ENCODE measurements around the gene RANBP17.

Gene RANBP17

DNA sequence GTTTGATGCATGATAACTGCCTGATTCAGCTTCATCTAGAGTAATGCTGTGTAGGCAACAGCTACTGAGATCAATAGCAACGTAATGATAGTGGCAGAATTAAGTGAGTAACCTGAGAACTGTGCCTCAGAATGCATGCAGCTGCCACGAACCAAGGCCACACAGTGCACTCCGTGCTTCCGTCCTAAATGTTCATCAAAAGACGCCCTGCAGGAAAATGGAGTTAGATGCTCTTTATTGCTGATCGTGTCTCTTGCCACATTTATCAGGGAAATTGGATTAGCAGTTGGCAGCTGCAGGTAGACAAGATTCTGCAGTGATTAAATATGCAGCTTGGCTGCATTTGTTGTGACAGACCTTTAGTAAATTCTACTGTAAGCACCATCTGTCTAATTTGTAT lies 339.5 kb downstream of the RANBP17 start:
- no peak overlapping the region for H3K4me3 ChIP-seq (ENCODE audit: low read depth, low read length)
- no peak for DNase-seq (ENCODE audit: low read depth)

DNA sequence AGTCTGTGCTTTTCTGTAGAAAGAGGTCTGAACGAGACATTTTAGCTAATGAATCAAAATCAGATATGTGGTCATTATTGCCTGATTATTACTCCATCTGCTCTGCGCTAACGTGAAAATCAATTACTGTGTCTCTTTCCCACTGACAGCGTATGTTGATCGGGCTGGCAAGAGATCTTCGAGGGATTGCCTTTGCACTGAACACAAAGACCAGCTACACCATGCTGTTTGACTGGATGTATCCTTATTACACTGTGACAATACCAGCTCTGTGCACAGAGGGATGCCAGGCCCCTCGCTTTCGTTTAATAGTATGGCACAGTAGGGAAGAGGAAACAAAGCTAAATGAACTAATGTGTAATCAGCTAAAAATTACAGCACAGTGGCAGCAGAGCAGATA lies 343.6 kb downstream of the RANBP17 start:
- no peak for DNase-seq (ENCODE audit: low read depth)
- no peak overlapping the region for H3K4me3 ChIP-seq (ENCODE audit: low read depth, low read length)

DNA sequence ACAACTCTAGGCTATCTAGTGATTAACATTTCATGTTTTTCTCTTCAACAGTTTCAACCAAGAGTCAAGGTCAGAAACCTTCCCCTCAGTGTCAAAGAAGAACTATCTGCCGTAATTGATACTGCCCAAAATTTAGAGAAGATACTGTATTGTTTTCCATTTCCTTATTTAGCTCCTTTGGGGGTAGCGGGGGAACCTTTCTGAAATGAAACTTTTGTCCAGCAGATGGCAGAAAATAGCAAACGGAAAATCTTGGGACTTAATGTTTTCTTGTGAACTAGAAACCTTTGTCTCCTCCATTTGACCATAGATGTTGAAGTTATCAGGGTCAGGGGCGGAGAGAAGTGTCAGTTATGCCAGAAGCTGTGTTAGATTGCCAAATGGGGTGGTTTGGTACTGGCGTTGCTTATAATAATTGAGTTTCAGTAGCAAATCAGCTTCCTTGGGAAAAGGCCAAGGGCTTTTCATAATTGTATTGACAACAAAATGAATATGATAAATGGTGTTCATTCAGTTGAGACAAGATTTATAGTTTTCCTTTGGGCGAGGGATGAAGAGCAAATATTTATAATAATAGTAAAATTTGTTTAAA lies 345.5 kb downstream of the RANBP17 start:
- DNase-seq (ENCODE audit: low read depth), result peak; percentile 4
- no peak overlapping the region for H3K4me3 ChIP-seq (ENCODE audit: low read depth, low read length)

DNA sequence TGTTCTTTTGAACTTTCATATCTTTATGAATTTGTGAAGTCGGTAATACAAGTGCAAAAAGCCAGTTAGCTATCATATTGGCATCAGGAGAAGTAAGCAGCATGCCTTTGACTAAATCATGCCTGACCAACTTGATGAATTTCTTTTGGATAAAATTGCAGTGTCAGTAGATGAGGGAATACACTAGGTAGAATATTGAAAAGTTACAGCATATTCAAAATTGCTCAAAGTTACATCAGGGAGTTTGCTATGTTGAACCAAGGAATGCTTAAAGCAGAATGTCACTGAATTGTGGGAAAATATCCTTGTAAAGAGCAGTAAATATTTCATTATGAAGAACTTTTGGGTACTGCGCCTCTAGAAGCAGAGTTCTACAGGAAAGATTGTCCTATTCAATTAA lies 360.1 kb downstream of the RANBP17 start:
- no peak overlapping the region for H3K4me3 ChIP-seq (ENCODE audit: low read depth, low read length)
- DNase-seq (ENCODE audit: low read depth), result no peak

DNA sequence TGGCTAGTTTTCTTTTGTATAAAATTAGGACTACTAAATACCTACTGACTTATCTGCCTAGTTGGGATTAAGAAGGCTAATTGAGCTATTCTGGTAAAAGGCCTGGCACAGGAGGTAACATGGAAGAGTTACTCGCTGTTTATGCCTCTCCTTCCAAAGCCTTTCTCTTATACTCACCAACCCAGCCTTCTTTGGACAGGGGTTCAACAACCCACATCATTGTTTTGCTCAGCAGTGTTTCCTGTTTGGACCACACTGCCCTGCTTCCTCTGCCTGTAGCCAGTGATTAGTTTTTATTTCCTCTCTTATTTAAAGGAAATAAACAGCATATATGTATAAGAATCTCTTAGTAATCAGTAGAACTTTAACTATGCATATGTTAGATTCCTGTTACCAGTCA lies 362.1 kb downstream of the RANBP17 start:
- DNase-seq (ENCODE audit: low read depth), result no peak
- no peak overlapping the region for H3K4me3 ChIP-seq (ENCODE audit: low read depth, low read length)

DNA sequence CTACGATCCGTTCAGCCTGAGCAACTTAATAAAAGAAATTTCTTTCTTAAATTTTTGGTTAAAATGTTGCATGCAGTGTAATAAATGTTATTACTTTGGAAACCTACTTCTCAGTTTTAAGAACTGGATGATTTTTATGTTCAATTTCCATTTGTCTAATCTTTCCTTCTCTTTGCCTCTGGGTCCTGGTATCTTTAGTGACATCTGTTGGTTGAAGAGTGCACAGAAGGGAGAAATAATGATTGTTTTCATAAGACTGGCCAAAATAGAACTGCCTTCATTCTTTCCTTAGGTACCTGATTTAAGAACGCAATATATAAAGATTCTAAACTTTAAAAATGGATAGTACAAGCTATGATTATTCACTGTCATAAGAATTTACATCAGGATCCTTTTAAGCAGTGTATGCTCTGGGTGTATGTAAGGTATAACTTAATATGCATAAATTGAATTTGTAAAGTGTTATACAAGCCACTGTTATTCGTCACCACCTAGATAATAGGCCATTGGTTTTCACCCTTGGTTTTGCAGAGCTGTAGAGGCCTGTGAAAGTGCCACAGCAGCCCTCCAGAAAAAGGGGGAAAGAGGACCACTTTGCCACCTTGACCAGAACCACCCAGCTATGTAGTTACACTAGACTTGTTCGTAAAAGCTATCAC lies 364.4 kb downstream of the RANBP17 start:
- no peak overlapping the region for H3K4me3 ChIP-seq (ENCODE audit: low read depth, low read length)
- no peak for DNase-seq (ENCODE audit: low read depth)

DNA sequence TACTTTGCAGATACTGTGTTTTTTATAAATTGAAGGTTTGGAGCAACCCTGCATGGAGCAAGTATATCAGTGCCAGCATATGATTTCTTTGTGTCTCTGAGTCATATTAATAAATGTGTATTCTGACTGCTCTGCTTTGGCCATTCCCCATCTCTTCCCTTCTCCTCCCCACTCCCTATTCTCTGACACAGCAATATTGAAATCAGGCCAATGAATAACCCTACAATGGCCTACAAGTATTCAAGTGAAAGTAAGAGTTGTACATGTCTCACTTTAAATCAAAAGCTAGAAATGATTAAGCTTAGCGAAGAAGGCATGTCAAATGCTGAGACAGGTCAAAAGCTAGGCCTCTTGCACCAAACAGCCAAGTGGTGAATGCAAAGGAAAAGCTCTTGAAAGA lies 365.0 kb downstream of the RANBP17 start:
- no peak for DNase-seq (ENCODE audit: low read depth)
- no peak overlapping the region for H3K4me3 ChIP-seq (ENCODE audit: low read depth, low read length)

DNA sequence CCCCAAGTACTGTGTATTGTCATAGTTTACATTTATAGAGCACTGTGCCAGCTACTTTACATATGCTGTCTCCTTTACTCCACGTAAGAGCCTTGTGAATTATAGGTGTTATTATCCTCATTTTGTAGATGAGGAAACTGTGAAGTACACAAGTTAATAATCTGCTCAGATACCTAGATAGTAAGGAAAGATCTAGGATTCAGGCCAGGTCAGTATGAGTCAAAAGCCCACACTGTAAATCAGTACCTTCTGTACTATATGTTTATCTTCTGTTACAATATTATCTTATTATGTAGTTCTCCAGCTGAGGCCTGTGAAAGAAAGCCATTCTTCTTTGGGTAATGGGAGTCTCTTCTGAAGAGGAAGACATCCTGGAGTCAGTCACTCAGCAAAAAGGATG lies 374.8 kb downstream of the RANBP17 start:
- no peak for DNase-seq (ENCODE audit: low read depth)
- H3K4me3 ChIP-seq (ENCODE audit: low read depth, low read length), result no peak overlapping the region

DNA sequence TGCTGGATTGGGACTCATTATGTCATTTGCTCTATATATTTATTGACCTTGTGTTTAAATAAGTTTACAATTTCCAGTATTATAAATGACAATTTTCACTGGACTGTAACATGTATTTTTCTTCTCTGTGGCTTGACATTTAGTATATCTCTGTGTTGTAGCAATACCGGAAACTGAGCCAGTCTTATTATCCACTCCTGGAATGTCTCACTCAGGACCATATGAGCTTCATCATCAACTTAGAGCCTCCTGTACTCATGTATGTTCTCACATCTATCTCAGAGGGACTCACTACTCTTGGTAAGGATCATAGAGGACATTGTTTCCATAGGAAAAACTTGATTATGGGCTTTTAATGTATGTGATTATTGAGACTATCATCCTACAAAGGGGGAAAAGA lies 380.7 kb downstream of the RANBP17 start:
- no peak overlapping the region for H3K4me3 ChIP-seq (ENCODE audit: low read depth, low read length)
- no peak for DNase-seq (ENCODE audit: low read depth)

DNA sequence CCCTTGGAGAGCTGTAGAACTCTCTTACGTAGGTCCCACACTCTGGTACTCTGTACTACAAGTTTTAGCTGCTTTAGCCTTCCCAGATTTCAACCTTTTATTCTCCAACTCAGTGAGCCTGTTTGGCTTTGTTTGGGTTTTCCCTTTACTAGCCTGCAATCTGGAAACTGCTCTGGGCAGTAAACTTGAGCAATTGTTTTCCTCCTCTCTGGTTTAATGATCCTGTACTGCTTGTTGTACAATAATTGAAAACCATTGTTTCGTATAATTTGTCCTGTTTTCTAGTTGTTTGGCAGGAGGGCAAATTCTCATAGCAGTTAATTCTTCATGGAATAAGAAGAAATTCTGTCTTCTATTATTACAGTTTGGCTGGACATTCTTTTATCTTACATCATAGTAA lies 384.4 kb downstream of the RANBP17 start:
- DNase-seq (ENCODE audit: low read depth), result no peak
- H3K4me3 ChIP-seq (ENCODE audit: low read depth, low read length), result no peak overlapping the region

DNA sequence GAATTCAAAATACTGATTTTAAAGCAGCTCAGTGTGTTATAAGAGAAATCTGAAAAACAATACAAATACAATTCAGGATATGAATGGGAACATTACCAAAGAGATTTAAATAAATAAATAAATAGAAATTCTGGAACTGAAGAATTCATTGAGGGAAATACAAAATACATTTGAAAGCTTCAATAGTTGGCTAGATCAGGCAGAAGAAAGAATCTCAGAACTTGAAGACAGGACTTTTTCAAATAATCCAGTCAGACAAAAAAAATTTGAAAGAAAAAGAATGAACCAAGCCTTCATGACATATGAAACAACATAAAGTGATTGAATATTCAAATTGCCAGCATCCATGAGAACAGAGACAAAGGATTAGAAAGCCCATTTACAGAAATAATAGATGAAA lies 387.6 kb downstream of the RANBP17 start:
- no peak for DNase-seq (ENCODE audit: low read depth)
- no peak overlapping the region for H3K4me3 ChIP-seq (ENCODE audit: low read depth, low read length)

DNA sequence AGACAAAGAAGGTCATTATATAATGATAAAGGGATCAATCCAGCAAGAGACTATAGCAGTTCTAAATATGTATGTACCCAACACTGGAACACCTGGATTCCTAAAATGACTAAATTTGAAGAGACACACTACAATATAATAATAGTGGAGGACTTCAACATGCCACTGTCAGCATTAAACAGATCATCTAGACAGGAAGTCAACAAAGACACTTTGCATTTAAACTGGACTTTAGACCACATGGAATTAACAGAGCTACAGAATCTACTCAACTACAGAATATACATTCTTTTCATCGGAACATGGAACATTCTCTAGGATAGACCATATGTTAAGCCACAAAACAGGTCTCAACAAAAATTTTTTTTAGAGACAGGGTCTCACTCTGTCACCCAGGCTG lies 388.9 kb downstream of the RANBP17 start:
- no peak overlapping the region for H3K4me3 ChIP-seq (ENCODE audit: low read depth, low read length)
- no peak for DNase-seq (ENCODE audit: low read depth)

DNA sequence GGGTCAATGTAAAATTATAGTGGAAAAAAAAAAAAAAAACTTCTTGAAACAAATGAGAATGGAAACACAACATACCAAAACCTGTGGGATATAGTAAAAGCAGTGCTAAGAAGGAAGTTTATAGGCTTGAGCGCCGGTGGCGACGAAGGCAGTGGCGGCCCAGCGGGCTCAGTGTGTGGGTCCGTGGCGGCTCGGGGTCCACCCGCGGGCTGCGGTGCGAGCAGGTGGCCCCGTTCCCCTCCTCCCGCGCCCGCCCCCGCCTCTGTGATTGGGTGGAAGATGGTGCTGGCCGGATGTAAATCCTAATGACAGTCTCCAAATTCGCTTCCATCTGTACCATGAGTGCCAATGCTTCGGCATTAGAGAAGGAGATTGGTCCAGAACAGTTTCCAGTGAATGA lies 389.7 kb downstream of the RANBP17 start:
- H3K4me3 ChIP-seq (ENCODE audit: low read depth, low read length), result no peak overlapping the region
- DNase-seq (ENCODE audit: low read depth), result no peak

DNA sequence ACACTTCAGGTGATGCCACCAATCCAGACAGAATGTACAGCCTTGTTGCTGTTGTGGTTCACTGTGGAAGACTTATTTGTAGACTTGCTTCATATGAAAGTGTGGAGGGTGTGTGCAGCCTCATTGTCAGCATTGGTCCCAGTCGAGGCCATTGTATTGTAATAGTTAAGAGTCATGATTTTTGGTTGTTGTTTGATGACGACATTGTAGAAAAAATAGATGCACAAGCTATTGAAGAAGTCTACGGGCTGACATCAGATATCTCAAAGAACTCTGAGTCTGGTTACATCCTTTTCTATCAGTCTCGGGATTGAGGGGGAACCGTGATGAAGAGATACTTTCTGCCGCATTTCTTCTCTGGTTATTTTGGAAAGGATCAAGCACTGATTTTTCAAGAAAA lies 390.9 kb downstream of the RANBP17 start:
- no peak for DNase-seq (ENCODE audit: low read depth)
- no peak overlapping the region for H3K4me3 ChIP-seq (ENCODE audit: low read depth, low read length)

DNA sequence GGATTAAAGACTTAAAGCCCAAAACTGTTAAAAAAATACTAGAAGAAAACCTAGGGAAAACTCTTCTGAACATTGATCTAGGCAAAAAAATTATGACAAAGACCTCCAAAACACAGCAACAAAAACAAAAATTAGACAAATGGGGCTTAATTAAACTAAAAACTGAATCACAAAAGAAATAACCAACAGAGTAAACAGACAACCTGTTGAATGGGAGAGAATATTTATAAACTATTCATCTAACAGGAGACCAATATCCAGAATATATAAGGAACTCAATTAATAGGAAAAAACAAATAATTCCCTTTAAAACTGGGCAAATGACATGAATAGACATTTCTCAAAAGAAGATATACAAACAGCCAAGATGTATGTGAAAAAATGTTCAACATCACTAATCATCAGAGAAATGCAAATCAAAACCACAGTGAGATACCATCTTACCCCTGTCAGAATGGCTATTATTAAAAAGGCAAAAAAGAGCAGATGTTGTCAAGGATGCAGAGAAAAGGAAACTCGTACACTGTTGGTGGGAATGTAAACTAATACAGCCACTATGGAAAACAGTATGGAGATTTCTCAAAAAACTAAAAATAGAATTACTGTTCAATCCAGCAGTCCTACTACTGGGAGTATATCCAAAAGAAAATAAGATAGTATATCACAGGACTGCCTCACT lies 397.1 kb downstream of the RANBP17 start:
- H3K4me3 ChIP-seq (ENCODE audit: low read depth, low read length), result no peak overlapping the region
- no peak for DNase-seq (ENCODE audit: low read depth)

DNA sequence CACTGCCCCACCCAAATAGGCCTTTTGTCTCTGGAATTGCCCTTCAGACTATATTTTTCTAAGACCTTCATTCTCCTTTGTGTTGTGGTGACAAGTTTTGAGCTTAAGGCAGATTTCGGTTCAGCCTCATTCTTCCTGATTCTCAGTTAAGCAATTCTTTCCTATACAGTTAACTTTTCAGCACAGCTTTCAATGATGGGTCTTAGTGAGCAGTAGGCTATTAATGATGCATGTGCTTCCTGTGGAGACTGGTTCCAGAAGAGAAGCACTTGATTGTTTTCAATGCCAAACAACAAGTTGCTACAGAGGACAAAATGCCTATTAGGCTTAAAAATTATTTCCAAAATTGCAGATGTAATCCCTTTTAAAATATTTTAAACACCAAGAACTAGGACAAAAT lies 399.5 kb downstream of the RANBP17 start:
- no peak for DNase-seq (ENCODE audit: low read depth)
- H3K4me3 ChIP-seq (ENCODE audit: low read depth, low read length), result no peak overlapping the region

DNA sequence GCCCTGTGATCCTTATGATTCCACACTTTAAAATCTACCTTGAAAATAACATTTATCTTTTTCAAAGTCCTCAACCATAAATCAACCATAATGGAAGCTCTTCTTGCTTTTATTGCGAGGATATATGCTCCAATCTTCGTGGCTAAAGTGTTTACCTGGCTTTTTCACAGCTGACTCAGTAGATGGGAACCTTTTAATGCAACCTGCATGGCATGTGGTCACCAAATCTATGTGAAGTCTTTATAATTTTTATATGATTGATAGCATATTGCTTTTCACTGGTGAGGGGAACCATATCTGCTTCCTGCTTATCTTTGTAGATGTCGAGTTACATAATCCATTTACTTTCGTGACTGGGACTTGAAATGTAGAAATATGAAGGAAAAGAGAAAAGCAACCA lies 400.1 kb downstream of the RANBP17 start:
- no peak overlapping the region for H3K4me3 ChIP-seq (ENCODE audit: low read depth, low read length)
- no peak for DNase-seq (ENCODE audit: low read depth)

DNA sequence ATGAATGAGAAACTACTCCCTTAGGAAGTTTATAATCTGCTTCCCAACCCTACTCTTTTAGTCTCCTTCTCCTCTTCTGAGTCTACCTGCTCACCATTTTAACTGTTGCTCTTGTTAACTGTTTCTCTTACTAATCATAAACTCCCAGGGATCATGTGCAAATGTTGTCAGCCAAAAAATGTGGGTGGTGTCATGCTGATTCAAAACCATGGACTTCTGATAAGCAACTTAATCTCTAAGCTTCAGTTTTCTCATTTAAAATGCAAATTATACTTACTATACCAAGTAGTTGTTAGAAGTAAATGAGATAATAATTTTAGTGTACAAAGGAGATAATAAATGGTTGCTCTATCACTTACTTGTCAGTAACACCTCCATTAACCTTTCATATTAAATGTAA lies 401.4 kb downstream of the RANBP17 start:
- DNase-seq (ENCODE audit: low read depth), result no peak

DNA sequence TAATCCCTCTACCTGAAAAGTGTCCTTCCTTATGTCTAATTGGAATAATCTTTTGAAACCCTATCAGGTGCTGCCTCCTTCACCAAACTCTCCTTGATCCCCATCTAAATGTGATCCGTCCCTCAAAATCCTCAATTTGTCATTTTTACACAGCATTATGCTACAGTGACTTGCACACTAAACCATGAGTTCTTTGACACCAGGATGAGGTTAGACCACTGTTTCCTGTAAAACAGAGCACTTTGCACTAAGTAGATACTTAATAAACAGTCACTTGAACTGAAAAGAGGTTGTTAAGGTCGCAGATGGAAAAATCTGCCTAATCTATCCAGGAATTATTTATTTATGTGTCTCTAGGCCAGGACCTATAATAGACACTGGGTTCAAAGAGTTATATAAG lies 403.0 kb downstream of the RANBP17 start:
- no peak for DNase-seq (ENCODE audit: low read depth)
- H3K4me3 ChIP-seq (ENCODE audit: low read depth, low read length), result no peak overlapping the region

More for the DNA sequence above, 401.4 kb downstream of the RANBP17 start:
- no peak overlapping the region for H3K4me3 ChIP-seq (ENCODE audit: low read depth, low read length)

DNA sequence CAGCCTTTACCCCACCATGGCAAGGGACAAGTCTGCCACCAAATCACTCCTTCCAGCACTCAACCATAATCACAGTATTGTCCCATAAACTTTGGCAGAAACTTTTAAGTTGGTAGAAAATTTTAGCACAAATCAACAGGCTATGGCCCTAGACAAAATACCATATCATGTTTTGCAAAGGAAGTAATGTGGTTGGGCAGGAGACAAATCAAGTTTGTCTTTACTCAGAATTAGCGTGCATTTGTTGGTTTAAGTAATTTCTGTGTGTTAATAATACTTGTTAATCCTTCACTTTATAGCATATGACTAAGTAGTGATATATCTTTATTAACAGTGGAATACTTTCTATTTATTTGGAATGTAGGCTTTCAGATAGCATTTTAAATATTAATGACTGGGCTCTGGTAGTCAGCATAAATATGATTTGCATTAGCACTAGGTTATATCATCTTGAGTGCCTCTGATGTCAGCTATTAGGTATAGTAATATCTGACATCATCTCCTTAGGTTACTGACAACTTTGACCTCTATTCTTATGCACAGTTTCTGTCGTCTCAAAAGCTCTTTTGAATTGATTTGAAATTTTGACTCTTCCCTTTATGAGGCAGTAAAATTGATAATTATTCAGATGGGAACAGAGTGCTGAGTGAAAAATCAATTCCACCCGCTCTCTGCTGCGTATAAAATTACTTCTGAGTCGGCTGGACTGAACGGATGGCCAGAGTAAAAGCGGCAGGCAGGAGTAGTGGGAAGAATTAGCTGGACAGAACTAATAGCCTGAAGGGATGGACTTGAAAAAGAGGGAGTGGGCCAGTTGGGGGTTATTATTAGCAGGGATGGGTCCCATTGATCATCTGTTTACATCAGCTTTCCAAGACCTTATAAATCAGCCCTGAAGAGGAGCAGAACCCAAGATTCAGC lies 407.1 kb downstream of the RANBP17 start:
- no peak overlapping the region for H3K4me3 ChIP-seq (ENCODE audit: low read depth, low read length)
- no peak for DNase-seq (ENCODE audit: low read depth)

All from skeletal muscle cell (primary cell).